ENCODE results near the gene PDK1.
"Not testable (repeated sequence)": the region's sequence is repeated elsewhere in the genome, so short reads cannot be mapped to it uniquely, and the experiment has no call there.

The PDK1 gene

DNA sequence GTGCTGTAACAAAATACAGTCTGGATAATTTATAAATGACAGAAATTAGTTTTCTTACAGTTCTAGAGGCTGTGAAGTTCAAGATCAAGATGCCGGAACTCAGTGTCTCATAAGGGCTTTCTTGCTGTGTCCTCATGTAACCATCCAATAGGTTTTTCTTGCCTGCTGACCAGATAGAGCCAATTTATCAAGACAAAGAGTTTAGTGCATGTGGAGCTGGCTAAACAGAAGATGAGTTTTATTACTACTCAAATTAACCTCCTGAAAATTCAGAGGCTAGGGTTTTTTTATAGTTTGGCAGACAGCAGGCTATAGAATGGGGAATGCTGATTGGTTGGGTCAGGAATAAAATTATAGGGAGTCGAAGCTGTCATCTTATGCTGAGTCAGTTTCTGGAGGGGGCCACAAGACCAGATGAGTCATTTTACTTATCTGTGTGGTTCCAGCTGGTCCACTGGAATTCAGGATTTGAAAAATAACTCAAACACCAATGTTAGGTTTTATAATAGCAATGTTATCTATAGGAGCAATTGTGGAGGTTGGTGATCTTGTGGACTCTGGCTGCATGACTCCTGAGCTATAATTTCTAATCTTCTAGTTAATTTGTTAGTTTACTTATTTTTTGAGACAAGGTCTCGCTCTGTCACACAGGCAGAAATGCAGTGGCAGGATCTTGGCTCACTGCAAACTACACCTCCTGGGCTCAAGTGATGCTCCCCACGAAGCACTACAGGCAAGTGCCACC is 3.2 kb upstream of the PDK1 start:
- DNase-seq = peak; percentile 39

DNA sequence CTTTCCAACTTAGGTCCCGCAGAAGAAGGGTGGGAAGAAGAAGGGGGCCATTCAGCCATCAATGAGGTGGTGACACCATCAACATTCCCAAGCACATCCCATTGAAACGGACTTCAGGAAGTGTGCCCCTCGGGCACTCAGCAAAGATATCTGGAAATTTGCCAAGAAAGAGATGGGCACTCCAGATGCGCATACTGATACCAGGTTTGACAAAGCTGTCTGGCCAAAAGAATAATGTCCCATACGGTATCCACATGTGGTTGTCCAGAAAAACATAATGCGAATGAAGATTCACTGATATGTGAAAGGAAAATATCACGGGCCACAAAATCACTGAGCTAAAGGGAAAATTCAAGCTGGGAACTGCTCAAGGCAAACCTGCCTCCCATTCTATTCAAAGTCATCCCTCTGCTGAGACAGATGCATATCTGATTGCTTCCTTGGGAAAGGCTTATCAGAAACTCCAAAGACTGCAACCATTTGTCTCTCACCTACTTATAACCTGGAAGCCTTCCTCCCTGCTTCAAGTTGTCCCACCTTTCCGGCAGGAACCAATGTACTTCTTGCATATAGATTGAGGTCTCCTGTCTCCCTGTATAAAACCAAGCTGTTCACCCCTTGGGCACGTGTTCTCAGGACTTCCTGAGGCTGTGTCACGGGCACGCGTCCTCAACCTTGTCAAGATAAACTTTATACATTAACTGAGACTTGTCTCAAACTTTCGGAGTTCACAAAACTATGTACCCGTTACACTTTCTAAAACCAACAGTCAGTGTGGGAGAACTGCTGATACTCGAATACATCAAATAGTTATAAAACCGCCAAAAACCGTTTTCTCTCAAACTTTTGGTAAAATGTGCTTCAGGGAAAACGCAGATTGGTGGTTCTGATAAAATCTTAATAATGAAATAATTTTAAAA is 1.3 kb upstream of the PDK1 start:
- no peak for DNase-seq

DNA sequence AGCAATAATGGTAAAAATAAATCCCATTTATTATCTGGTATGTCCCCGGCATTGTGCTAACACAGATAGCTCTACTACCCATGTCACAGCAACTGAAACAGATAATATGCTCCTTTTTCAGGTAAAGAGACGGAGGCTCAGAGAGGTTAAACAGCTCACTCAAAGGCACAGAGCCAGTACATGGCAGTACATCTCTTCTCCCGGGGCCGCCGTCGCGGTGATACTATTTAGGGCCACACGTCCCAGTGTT is 693 bp upstream of the PDK1 start:
- DNase-seq = no peak

GRCh38 chr2:172556284-172557033 is 569 bp downstream of the PDK1 start:
- DNase-seq = peak; percentile 80

DNA sequence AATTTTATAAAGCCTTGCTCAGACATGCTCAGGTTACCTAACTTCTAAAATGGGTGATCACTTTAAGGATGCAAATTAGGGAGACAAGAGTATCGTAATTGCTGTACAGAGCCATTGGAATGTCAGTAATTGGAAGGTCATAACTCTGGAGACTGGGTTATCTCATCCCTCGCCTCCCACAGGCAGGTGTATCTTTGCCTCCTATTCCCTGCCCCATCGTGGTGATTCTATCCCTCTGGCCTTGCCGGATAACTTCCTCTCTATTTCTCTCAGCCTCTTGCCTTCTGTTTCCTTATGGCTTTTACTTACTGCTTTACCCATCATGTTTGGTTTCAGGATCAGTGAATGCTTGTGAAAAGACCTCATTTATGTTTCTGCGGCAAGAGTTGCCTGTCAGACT is 2.5 kb downstream of the PDK1 start:
- DNase-seq = no peak

DNA sequence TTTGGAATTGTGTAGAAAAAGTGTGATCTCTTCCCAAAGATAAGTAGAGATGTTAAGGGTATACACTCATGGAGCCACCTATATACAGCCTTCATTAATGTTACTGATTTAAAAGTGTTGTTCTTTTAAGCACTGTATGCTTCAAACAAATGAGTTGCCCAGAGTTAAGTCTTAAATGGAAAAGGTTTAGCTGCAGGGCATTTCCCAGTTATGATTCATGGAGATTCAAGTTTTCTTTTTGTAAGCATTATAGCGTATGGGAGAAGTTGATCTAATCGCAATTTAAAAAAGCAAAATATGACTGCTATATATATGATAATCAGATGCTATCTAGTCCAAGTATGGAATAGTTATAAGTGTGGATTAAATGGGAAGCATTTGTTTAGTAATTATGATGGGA is 4.8 kb downstream of the PDK1 start:
- no peak for DNase-seq

DNA sequence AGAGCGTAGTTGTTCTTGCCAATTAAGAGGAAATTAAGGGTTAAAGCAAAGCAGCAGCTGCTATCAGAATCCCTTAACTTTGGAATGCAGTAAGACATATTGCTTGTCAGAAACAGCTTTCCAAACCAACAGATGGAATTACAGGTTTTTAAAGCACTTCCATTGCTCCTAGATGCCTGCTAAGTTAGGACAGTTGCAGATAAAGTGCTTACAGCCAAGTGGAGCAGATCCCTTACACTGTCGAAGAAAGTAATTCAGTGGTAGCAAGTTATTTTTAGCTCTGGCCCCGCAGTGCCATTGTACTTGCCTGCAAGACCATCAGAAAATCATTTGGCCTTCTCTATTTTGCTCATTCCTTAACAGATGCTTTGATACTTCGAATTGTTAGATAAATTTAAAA is 5.4 kb downstream of the PDK1 start:
- no peak for DNase-seq

DNA sequence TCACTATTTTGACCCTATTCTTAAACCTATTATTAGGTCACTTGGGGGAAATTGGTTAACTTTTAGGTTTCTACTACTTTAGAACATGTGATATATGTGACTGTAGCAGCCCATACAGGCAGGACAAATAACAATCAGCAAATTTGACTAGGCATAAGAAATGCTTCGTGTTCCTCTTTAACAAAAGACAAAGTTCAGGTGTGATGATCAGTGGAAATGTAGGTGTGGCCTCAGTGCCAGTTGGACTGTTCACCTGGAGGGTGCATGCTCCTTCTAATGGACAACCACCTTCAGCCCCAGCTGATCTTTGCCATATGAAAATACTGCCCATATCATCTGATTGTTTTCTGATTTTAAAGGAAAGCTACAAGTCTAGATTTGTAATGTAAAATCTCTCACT is 6.4 kb downstream of the PDK1 start:
- no peak for DNase-seq

GRCh38 chr2:172564376-172564775 is 8.5 kb downstream of the PDK1 start:
- no peak for DNase-seq

DNA sequence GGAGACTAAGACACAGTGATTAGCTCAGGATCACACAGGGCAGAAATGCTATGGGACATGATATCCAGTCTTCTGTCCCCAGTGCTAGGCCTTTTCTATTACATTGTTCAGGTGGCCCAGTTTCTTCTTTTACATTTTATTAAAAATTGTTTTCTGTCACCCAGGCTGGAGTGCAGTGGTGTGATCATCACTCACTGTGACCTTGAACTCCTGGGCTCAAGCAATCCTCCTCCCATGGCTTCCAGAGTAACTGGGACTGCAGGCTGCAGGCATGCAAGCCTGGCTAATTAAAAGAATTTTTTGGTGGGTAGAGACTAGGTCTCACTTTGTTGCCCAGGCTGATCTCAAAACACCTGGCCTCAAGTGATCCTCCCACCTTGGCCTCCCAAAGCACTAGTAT is 15.4 kb downstream of the PDK1 start:
- no peak for DNase-seq

GRCh38 chr2:172572981-172573380 is 17.1 kb downstream of the PDK1 start:
- no peak for DNase-seq

GRCh38 chr2:172574965-172575364 is 19.1 kb downstream of the PDK1 start:
- DNase-seq = no peak

GRCh38 chr2:172578054-172578453 is 22.2 kb downstream of the PDK1 start:
- DNase-seq = peak; percentile 15

- no peak for DNase-seq
These were observed 23.1 kb downstream of the PDK1 start for GRCh38 chr2:172578860-172579512.

GRCh38 chr2:172580544-172580943 is 24.7 kb downstream of the PDK1 start:
- no peak for DNase-seq

DNA sequence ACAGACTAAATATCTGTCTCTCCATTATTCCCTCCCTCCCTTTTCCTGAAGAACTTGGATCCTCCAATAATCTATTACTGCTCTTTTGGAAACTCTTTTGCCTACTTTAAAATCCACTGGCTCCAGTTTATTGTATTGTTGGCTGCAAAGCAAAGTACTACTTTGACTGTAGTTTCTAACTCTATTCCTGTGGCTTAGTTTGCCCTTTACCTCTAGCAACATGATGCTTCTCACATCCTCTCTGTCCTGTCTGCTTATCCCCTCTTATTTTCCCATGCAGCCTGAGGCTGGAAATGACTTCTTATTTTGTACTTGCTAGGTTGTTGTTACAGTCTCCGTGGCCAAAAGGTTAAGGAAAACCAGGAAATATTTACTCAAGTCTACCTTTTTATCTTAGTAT is 26.8 kb downstream of the PDK1 start:
- DNase-seq = no peak

DNA sequence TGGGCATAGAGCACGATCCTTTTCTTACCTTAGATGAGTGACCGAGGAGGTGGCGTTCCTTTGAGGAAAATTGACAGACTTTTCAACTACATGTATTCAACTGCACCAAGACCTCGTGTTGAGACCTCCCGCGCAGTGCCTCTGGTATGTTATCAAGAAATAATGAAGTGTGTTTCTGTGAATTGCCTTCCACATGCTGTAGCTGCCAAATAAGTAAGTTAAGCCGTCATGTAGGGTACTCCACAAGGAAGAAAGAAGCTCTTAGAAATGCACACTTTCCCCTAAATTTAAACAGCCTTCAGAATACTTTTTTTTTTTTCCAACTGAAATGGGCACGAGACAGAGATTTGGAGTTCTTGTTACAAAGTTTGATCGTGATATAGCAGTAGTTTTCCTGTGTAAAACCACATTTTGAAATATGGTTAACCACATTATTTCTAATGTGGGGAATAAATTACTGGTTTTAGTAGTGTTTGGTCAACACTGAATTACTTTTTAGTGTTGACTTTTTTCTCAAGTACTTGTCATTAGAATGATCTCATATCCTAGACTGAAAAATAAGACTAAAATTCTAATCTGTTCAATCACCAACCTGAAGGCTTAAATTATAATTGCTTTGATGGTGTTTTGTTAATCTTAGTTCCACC is 30.5 kb downstream of the PDK1 start:
- DNase-seq = no peak

- not testable (repeated sequence) for DNase-seq
These were observed 31.3 kb downstream of the PDK1 start for GRCh38 chr2:172587231-172587630.

GRCh38 chr2:172588931-172589330 is 33.0 kb downstream of the PDK1 start:
- no peak for DNase-seq

DNA sequence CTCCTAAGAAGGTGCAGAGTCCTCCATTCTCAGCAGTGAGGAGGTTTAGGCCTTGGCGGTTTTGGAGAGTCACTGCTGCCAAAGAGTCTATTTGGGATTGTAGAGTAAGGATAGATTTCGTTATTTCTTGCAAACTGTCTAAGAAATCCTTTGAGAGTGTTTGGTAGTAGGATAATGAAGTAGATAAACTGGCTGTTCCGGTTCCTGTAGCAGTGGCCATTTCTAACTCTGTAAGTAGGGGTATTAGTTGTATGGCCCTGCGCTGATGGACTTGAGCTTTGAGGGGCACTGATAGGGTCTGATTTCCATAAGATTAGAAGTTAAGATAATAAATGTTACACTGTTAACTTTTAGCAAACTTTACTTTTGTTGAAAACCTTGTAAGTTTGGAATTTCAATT is 35.5 kb downstream of the PDK1 start:
- DNase-seq = not testable (repeated sequence)

DNA sequence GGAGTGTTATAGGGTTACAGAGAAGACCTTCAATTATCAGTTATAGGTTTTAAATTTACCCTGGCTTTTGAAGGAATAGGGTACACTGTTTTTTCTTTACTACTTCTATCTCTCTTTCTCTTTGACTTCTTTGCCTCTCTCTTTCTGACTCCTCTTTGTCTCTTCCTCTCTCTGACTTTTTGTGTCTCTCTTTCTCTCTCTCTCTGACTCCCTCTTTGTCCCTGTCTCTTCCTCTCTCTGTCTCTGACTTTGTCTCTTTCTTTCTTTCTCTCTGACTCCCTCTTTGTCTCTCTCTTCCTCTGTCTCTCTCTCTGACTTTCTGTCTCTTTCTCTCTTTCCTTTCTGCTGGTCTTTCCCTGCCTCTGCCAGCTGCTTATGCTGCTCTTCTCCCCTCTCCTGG is 36.3 kb downstream of the PDK1 start:
- not testable (repeated sequence) for DNase-seq

GRCh38 chr2:172596776-172597175 is 40.9 kb downstream of the PDK1 start:
- no peak for DNase-seq

Measured in suppressor macrophage treated with lipopolysaccharide for 4 hours (primary cell).